Right lobe of liver (tissue), 4 donors: ENCODE measurements around the gene CORO6.

ENCODE experiments used
- CTCF ChIP-seq, 4 donors: fragments of 200-600 bp in 3 of 4; fragments of 450-650 bp in 1 of 4; IDR thresholded peaks; one replicate each; pipeline versions ENCODE4 v1.5.1 to v1.8.0; 2016 to 2022; ENCODE audit warnings: antibody characterized with exemption in 4 of 4, mild to moderate bottlenecking in 2 of 4
- POLR2A ChIP-seq: fragments of 450-650 bp; IDR thresholded peaks from one replicate; pipeline ENCODE4 v1.6.1; 2017; ENCODE audit warnings: antibody characterized with exemption, mild to moderate bottlenecking
- donor health status: DM: no; HTN: no; CAD: no.
- donor health status: DM: no; HTN: no; CAD: no.
- donor health status: DM: no; HTN: yes; CAD: no.

- TF ChIP-seq CTCF (IDR thresholded peaks at IDR 0.05) (no peak), POLR2A (no peak)
Observed at GRCh38 chr17:29652976-29653375, 30.3 kb upstream of the CORO6 start.
